Mesodermal cell (in vitro differentiated cells): ENCODE data around the gene ERCC5.

Experiments used
- H3K27ac ChIP-seq: 2 replicates; pipeline ENCODE4 v1.7.0; 2013; ENCODE audit warnings: mild to moderate bottlenecking, low read depth, low read length, moderate library complexity; ENCODE audit not compliant: severe bottlenecking
- H3K36me3 ChIP-seq: 2 replicates; pipeline ENCODE4 v1.7.1; 2013; ENCODE audit warnings: mild to moderate bottlenecking, low read length, moderate library complexity; ENCODE audit not compliant: control insufficient read depth, insufficient read depth
- H3K4me1 ChIP-seq: one replicate; pipeline ENCODE4 v1.7.1; 2013; ENCODE audit warnings: mild to moderate bottlenecking, low read length; ENCODE audit not compliant: insufficient read depth, control insufficient read depth, poor library complexity, severe bottlenecking
- H3K4me3 ChIP-seq: 2 replicates; pipeline ENCODE4 v1.7.0; 2013; ENCODE audit warnings: low read length, control low read depth, mild to moderate bottlenecking; ENCODE audit not compliant: insufficient read depth, poor library complexity, severe bottlenecking; ENCODE audit errors: extremely low read depth
- H3K9me3 ChIP-seq: 2 replicates; pipeline ENCODE4 v1.7.1; 2013; ENCODE audit warnings: mild to moderate bottlenecking, low read length, moderate library complexity; ENCODE audit not compliant: control insufficient read depth
- WGBS, 2 experiments: methylation state at CpG; one replicate each; pipeline ENCODE4 v1.1.5; 2013; ENCODE audit warnings: missing lambda C conversion rate in 2 of 2; ENCODE audit not compliant: insufficient coverage in 2 of 2; 5-methylcytosine and 5-hydroxymethylcytosine counted together

The ERCC5 gene

GRCh38 chr13:102845289-102845629, 573 bp upstream of the ERCC5 start:
- Histone ChIP-seq H3K36me3 (no peaks in the 10 kb centered on the region), H3K4me3 (peak overlapping the region; percentile 98), H3K27ac (peak overlapping the region; percentile 94), H3K9me3 (no peaks in the 10 kb centered on the region), H3K4me1 (no peaks in the 10 kb centered on the region)
- 5 to 8% methylated on average over 13 of the region's 13 CpGs for WGBS, 2 experiments

GRCh38 chr13:102846261-102847015, 606 bp downstream of the ERCC5 start:
- WGBS, 2 experiments = 1% methylated on average over 14 to 17 of the region's 31 CpGs
- H3K36me3 ChIP-seq = no peaks in the 10 kb centered on the region
- peak overlapping the region; percentile 98 for H3K4me3 ChIP-seq
- no peaks in the 10 kb centered on the region for H3K4me1 ChIP-seq
- H3K27ac ChIP-seq = peak overlapping the region; percentile 94
- no peaks in the 10 kb centered on the region for H3K9me3 ChIP-seq

GRCh38 chr13:102847272-102848234, 1.7 kb downstream of the ERCC5 start:
- H3K4me1 ChIP-seq = no peaks in the 10 kb centered on the region
- peak overlapping the region; percentile 98 for H3K4me3 ChIP-seq
- 13 to 60% methylated on average over 3 to 7 of the region's 12 CpGs for WGBS, 2 experiments
- no peaks in the 10 kb centered on the region for H3K9me3 ChIP-seq
- peak overlapping the region; percentile 59 for H3K27ac ChIP-seq
- no peaks in the 10 kb centered on the region for H3K36me3 ChIP-seq

- H3K4me1 ChIP-seq = no peaks in the 10 kb centered on the region
- H3K9me3 ChIP-seq = no peaks in the 10 kb centered on the region
- peaks cover 5% of the 10 kb centered on the region for H3K36me3 ChIP-seq
- no peak overlapping the region for H3K27ac ChIP-seq
- WGBS, 2 experiments = 92 to 95% methylated on average over 4 to 5 of the region's 6 CpGs
- H3K4me3 ChIP-seq = no peak overlapping the region
These were observed 3.1 kb downstream of the ERCC5 start for GRCh38 chr13:102848956-102849355.

GRCh38 chr13:102852556-102852955, 6.7 kb downstream of the ERCC5 start:
- peaks cover 23% of the 10 kb centered on the region for H3K36me3 ChIP-seq
- no peak overlapping the region for H3K27ac ChIP-seq
- 89 to 100% methylated on average over 2 of the region's 3 CpGs for WGBS, 2 experiments
- H3K4me1 ChIP-seq = no peaks in the 10 kb centered on the region
- no peak overlapping the region for H3K4me3 ChIP-seq
- H3K9me3 ChIP-seq = no peaks in the 10 kb centered on the region

- H3K9me3 ChIP-seq = no peaks in the 10 kb centered on the region
- WGBS, 2 experiments = 95 to 100% methylated on average over 2 to 4 of the region's 7 CpGs
- H3K36me3 ChIP-seq = peaks cover 42% of the 10 kb centered on the region
- no peak overlapping the region for H3K4me3 ChIP-seq
- H3K27ac ChIP-seq = no peak overlapping the region
- no peaks in the 10 kb centered on the region for H3K4me1 ChIP-seq
These were observed 8.8 kb downstream of the ERCC5 start for GRCh38 chr13:102854675-102855074.

- Histone ChIP-seq H3K9me3 (no peaks in the 10 kb centered on the region), H3K4me1 (no peaks in the 10 kb centered on the region), H3K4me3 (no peak overlapping the region), H3K27ac (no peak overlapping the region), H3K36me3 (peaks cover 55% of the 10 kb centered on the region)
- WGBS, 2 experiments = 76 to 87% methylated on average over 5 to 6 of the region's 6 CpGs
These were observed 10.7 kb downstream of the ERCC5 start for GRCh38 chr13:102856557-102856956.

GRCh38 chr13:102862624-102863210, 16.9 kb downstream of the ERCC5 start:
- Histone ChIP-seq H3K36me3 (peaks cover 76% of the 10 kb centered on the region), H3K9me3 (no peaks in the 10 kb centered on the region), H3K4me3 (no peak overlapping the region), H3K4me1 (no peaks in the 10 kb centered on the region), H3K27ac (no peak overlapping the region)
- 93 to 94% methylated on average over 12 to 13 of the region's 13 CpGs for WGBS, 2 experiments

- H3K4me1 ChIP-seq = no peaks in the 10 kb centered on the region
- WGBS, 2 experiments = 71 to 89% methylated on average over 2 to 4 of the region's 4 CpGs
- no peaks in the 10 kb centered on the region for H3K9me3 ChIP-seq
- no peak overlapping the region for H3K27ac ChIP-seq
- no peak overlapping the region for H3K4me3 ChIP-seq
- H3K36me3 ChIP-seq = peaks cover 73% of the 10 kb centered on the region
These were observed 17.8 kb downstream of the ERCC5 start for GRCh38 chr13:102863590-102863989.

GRCh38 chr13:102868366-102868936, 22.6 kb downstream of the ERCC5 start:
- Histone ChIP-seq H3K4me1 (no peaks in the 10 kb centered on the region), H3K36me3 (peaks cover 44% of the 10 kb centered on the region), H3K27ac (no peak overlapping the region), H3K9me3 (no peaks in the 10 kb centered on the region), H3K4me3 (no peak overlapping the region)
- WGBS, 2 experiments = 90 to 94% methylated on average over 3 to 4 of the region's 5 CpGs
